ENCODE data around the gene CUX1. TPM values are rescaled to one million over a fixed set of nuclear protein-coding genes. Genes with fewer than 3 reads are reported as not detected.

CUX1 gene
- total and polyA plus RNA-seq, 2 of the 13 experiments (the other 11 are each of a cell fraction or from before 2014, with no cell fraction given) = 13.7 to 14.9 TPM

DNA sequence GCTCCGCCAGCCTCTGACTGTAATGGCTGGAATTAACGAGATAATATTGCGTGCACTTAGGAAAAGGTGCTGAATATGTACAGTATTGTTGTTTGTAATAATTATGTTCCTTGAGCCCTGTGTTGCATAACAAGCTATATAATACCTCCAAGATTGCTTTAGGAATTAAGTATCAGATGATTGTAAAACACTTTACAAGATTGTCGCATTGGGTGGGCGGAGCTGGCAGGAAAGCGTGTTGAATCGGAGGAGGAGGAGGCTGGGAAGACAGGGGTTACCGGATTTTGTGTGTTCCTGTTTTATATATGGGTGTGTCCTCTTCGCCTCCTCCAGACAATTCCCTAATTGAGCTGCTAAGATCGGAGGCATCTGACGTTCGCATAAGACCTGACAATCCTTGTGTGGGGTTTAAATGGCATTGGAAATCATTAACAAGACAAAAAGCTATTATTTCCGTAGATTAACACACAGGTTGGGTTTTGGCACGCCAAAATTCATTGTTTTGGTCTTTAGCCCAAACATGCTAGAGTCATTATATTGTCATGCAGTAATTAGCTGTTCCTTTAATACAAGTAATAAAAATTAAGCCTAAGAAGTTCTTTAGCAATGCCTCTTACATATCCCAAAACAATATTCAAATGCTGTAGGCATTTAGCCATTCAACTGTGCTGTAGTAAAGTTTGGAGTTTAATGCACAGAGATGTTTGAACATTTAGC lies 276.3 kb downstream of the CUX1 start:
- no peaks in the 10 kb centered on the region; the same call in 1 of the 2 replicates for H4K20me1 ChIP-seq (ENCODE audit: insufficient read depth, low read length)
- no peak for DNase-seq (ENCODE audit: low spot score)
- no peak for ATAC-seq
- H3K9me3 ChIP-seq (ENCODE audit: low read length) = no peaks in the 10 kb centered on the region
- WGBS (ENCODE audit: low lambda C conversion rate) = 96% methylated on average over 14 of the region's 14 CpGs
- H3K27me3 ChIP-seq (ENCODE audit: control insufficient read depth in 1 of 2, insufficient read depth in 2 of 2, low read length in 2 of 2) = no peaks in the 10 kb centered on the region
- FAIRE-seq = no peak
- ChIA-PET POLR2A (no interaction called here), CTCF (ENCODE audit: low intra/inter-chr PET ratio, low total read pairs) (no interaction called here)
- H3K36me3 ChIP-seq (replicated peaks in 1 of 2; ENCODE audit: control insufficient read depth in 1 of 2, insufficient read depth in 2 of 2, low read length in 2 of 2) = peaks cover 0 to 6% of the 10 kb centered on the region in 2 experiments; a peak in 1 of 5 replicates
- H3K4me1 ChIP-seq (ENCODE audit: insufficient read depth, low read length) = peaks cover 24% of the 10 kb centered on the region
- no peak overlapping the region for H3K4me3 ChIP-seq (replicated peaks in 1 of 3; ENCODE audit: insufficient read depth in 1 of 3, low read depth in 2 of 3, low read length in 3 of 3)
- H3K9ac ChIP-seq (ENCODE audit: insufficient read depth, low read depth, low read length) = no peak overlapping the region
- no peak overlapping the region for H3K4me2 ChIP-seq (ENCODE audit: low read depth, low read length)
- H2AFZ ChIP-seq (ENCODE audit: low read length) = no peak overlapping the region
- no TSS peak for BruUV-seq (replicated peaks)
- TF ChIP-seq KDM3A (CRISPR knock-in tag; IDR thresholded peaks at IDR 0.05; ENCODE audit: low read depth) (no peak), ELF3 (CRISPR knock-in tag; IDR thresholded peaks at IDR 0.05) (no peak), HDAC6 (IDR thresholded peaks at IDR 0.05; ENCODE audit: low read depth, low read length) (no peak), RARG (CRISPR knock-in tag; IDR thresholded peaks at IDR 0.05; ENCODE audit: low read depth) (no peak), HDAC1 (CRISPR knock-in tag; IDR thresholded peaks at IDR 0.05) (no peak), TBL1XR1 (IDR thresholded peaks at IDR 0.05; ENCODE audit: borderline replicate concordance, low read length, partially characterized antibody) (no peak), ZNF660 (CRISPR knock-in tag; IDR thresholded peaks at IDR 0.05; ENCODE audit: borderline replicate concordance, low read depth) (no peak), ELF1 (CRISPR knock-in tag; IDR thresholded peaks at IDR 0.05) (no peak), GTF2F1 (IDR thresholded peaks at IDR 0.05; ENCODE audit: low read length) (no peak), IKZF4 (CRISPR knock-in tag; IDR thresholded peaks at IDR 0.05; ENCODE audit: borderline replicate concordance, low read depth, not compliant biosample characterization) (no peak), SP140L (CRISPR knock-in tag; IDR thresholded peaks at IDR 0.05; ENCODE audit: borderline replicate concordance) (no peak), ZNF776 (CRISPR knock-in tag; IDR thresholded peaks at IDR 0.05) (no peak), ZNF496 (CRISPR knock-in tag; IDR thresholded peaks at IDR 0.05; ENCODE audit: insufficient replicate concordance) (no peak)
- TF ChIP-seq, protein P1, sequence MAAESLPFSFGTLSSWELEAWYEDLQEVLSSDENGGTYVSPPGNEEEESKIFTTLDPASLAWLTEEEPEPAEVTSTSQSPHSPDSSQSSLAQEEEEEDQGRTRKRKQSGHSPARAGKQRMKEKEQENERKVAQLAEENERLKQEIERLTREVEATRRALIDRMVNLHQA (CRISPR knock-in tag; IDR thresholded peaks at IDR 0.05) = no peak
- intact Hi-C loops (cut with micrococcal nuclease; ENCODE audit: unreplicated experiment) = no loop called here
- H3K79me2 ChIP-seq (ENCODE audit: insufficient read depth, low read length) = no peaks in the 10 kb centered on the region
- in situ Hi-C loops (cut with HindIII; ENCODE audit: extremely low pct_ligation_motif_present, low pct_unique_long_range_greater_than_20kb) = no loop called here
- no peak overlapping the region for H3K27ac ChIP-seq (ENCODE audit: extremely low read length, insufficient read depth, low read length)
